ENCODE data around the gene LY6G6D.

LY6G6D gene

DNA sequence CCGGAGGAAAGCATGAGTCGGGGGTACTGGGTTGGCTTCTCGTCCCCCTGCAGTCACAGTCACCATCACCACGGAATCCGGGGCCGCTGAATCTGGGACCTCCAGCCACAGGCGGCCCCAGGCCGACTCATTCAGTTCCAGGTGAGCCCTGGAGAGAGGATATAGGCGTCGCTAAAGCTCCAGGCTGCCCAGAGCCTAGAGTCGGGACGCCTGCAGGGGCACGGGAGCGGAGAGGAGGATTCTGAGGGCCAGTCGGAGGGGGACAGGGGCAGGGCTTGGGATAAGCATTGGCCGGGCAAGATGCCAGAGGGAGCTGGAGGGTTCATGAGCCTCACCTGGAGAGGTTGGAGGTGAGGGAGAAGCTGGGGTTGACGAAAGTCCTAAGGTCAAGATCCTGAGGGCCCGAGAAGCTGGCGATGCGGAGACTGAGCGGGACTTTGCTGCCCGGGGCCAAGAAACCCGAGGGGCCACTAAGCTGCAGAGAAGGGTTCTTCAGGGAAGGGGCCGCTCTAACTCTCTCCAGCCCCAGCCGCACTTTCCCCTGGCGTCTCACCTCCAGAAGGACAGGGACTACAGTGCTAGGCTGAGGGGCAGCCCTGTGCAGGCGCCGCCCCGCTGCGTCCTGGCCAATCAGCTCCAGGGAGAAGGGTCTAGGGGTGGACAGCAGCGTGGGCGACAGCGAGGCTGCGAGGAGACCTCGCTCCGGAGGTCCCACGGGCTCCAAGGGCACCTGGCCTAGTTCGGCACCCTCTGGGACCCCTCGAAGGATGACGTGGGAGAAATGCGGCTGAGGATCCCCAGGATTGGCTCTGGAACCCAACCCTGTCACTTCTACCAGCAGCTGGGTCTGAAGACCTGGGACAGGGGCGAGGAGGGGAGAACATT is 51.0 kb downstream of the LY6G6D start:
- no peak for DNase-seq

DNA sequence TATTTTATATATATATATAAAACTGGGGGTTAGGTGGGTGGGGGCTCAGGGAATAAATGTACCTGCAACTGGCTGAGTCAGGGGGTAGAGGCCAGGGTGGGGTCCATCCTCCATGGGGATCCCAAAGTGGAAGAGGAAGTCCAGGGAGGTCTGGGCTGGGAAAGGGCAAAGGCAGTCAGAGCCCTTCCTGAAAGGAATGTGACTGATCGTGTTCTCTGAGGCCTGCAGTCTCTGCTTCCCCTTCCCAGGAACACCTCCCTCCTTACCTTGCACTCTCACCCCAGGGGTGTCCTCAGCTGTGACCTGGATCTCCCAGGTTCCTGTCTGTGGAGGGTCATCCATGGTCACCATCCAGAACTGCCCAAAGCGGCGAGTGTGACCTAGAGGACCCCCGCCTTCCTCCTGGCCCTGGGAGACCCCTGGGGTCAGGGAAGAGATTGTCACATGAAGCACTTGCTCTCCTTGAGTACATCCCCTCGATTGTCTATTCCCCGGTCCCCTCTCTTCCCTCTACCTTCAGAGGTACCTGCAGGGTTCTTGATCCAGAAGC is 52.0 kb downstream of the LY6G6D start:
- DNase-seq = no peak

Measured in inflammatory macrophage treated with lipopolysaccharide for 1 hour (primary cell).